NCI-H774 (cell line): Measurements from ENCODE around the gene PDE3A.
"Not testable (repeated sequence)": the region's sequence is repeated elsewhere in the genome, so short reads cannot be mapped to it uniquely, and the experiment has no call there.

ENCODE experiments used
- DNase-seq: peaks from one replicate; lab custom pipeline; 2025; lab: John Stamatoyannopoulos, UW

The PDE3A gene

DNA sequence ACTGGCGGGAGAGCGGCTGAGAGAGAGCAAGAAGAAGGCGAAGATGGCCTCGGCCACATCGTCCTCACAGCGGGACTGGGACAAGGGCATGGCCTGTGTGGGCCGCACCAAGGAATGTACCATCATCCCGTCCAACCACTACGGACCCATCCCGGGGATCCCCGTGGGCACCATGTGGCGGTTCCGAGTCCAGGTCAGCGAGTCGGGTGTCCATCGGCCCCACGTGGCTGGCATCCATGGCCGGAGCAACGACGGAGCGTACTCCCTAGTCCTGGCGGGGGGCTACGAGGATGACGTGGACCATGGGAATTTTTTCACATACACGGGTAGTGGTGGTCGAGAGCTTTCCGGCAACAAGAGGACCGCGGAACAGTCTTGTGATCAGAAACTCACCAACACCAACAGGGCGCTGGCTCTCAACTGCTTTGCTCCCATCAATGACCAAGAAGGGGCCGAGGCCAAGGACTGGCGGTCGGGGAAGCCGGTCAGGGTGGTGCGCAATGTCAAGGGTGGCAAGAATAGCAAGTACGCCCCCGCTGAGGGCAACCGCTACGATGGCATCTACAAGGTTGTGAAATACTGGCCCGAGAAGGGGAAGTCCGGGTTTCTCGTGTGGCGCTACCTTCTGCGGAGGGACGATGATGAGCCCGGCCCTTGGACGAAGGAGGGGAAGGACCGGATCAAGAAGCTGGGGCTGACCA is 183.6 kb downstream of the PDE3A start:
- not testable (repeated sequence) for DNase-seq

DNA sequence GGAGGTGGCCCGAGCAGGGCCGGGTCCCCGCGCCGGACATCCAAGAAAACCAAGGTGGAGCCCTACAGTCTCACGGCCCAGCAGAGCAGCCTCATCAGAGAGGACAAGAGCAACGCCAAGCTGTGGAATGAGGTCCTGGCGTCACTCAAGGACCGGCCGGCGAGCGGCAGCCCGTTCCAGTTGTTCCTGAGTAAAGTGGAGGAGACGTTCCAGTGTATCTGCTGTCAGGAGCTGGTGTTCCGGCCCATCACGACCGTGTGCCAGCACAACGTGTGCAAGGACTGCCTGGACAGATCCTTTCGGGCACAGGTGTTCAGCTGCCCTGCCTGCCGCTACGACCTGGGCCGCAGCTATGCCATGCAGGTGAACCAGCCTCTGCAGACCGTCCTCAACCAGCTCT is 184.2 kb downstream of the PDE3A start:
- not testable (repeated sequence) for DNase-seq

DNA sequence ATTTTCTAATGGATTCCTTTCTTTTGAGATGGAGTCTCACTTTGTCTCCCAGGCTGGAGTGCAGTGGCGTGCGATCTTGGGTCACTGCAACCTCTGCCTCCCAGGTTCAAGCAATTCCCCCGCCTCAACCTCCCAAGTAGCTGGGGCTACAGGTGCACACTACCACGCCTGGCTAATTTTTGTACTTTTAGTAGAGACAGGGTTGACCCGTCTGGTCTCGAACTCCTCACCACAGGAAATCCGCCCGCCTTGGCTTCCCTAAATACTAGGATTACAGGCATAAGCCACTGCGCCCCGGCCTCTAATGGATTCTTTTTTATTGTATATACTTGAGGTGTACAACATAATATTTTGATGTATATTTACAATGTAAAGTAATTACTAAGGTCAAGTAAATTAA is 186.7 kb downstream of the PDE3A start:
- no peak for DNase-seq

DNA sequence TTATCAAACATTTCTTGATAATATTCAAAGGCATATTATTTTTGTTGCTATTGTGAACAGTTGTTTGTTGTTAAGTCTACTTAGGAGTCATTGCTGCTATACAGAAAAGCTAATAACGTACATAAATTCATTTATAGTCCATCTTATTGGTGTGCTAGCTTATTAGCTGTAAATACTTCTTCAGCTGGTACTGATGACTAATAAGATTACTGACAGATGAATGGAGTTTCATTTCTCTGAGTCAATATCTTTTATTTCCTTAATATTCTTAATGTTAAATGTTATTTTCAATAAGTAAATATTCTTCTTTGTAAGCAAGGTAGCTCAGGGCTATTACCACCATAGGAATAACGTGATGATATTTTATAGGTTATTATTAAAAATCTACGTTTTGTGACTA is 187.4 kb downstream of the PDE3A start:
- DNase-seq = no peak

DNA sequence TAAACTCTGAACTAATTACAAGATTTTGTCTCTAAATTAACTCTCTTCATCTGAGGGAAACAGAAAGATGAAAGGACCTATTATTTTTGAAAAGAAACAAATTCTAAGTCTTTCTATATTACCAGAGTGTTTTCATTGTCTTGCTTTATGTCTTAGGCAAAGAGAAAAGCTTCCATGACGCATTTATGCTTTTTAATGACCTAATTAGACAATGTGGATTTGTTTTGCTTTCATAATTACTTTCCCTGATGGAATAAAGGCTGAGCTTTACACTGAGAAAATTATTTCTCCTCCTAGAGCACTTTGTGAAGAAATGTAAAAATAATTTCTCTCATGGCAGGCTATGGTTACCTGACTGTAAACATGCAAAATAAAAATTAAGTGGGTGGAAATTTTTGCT is 188.8 kb downstream of the PDE3A start:
- no peak for DNase-seq

DNA sequence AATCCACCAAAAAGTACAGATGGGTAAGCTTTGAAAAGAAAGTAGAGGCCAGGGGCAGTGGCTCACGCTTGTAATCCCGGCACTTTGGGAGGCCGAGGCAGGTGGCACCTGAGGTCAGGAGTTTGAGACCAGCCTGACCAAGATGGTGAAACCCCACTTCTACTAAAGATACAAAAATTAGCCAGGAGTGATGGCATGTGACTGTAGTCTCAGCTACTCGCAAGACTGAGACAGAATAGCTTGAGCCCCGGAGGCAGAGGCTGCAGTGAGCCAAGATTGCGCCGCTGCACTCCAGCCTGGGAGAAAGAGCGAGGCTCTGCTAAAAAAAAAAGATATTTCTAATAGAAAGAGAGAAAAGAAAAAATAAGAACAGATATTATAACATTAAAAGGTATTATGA is 192.6 kb downstream of the PDE3A start:
- no peak for DNase-seq

DNA sequence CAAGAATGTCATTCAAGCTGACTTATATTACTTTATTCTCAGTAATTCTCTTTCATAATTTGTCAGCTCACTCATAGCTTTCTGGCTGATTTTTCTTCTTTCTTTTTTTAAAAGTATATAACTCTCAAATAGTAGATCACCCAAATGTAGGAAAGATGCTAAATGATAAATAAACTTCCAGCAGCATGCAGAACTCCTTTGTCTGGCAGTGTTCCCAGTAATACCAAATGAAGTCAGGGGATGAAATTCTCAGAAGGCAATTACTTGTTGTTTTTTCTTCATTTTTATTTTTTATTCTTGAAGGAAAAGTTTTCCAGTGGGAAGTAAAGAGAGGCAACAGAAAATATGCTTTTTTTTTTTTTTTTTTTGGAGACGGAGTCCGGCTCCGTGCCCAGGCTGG is 193.5 kb downstream of the PDE3A start:
- DNase-seq = no peak

DNA sequence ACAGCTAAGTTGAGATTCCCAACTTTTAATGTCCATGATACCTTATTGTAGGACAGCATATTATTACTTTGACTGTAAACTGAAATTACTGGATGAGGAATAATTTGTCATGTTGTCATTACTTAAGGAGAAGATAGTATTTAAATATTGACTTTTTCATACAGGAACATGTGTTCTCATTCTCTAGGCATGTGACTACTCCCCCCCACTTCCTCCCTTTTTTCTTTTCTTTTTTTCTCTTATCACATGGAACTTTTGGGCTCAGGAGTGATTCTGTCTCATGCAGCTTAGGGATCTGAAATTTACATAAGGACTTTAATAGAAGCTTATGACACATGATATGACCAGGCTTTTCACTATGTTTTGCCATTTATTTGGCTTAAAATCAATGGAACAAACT is 199.1 kb downstream of the PDE3A start:
- DNase-seq = no peak

DNA sequence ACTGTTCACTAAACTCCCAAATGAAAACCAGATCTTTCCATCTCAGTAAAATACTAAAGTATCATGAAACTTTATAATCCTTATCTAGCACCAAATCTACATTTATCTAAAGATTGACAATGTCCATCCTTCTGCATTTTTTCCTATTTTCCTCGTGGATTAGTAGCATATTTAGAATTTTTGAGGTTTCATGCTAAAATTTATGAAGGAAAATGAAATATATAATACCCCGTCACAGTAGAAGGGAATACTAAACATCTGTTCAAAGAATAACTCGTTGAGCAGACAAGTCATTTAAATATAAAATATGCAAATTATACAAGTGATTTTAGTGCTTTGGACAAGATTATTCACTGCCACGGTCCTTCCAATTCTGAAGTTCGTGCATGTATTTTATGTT is 204.1 kb downstream of the PDE3A start:
- no peak for DNase-seq

DNA sequence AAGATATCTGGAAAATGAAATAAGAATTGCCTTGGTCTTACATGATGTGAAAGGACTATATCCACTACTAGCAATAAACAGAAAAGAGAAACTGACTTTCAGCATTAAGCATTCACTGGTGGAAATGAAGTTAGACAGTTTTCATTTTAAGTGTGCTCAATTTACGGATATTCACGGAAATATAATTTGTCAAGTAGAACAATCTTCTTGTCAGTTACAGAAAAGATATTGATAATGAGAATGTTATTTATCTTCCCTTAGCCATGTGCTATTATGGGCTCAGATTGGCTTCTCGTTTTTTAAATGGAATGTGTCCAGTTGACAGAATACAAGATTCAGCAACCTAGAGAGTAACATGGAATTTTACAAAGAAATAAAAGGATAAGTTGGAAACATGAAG is 208.2 kb downstream of the PDE3A start:
- DNase-seq = no peak

DNA sequence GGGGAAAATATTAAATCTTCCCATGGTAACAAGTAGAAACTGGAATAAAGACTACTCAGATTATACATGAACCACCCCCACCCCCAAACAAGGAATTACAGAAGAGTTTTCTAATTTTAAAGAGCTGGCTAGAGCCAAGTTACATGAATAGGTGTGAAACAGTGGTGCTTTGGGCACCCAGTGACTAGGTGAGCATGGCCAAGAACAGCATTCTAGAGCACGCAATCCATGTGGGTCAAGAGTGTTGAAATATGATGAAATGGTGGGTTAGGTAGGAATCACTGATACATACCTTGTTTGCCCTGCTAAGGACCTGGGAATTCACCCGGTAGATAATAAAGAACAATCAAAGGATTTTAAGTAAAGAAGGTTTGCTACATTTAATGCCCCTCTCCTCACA is 208.7 kb downstream of the PDE3A start:
- no peak for DNase-seq

DNA sequence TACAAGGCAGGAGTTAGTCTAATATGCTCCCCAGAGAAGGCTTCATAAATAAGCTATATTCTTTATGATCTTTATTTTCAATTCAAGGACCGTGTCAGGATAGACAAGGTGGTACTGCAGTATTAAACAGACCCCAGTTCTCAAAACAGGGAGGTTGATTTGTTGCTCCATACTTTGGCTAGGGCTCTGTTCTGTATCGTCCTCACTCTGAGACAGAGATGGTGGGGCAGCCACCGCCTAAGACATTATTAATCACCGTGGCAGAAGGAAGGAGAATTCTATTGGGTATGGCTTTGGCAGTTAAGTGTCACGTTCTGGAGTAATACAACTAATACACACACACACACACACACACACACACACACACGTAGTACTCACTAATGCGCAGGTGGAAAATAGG is 209.8 kb downstream of the PDE3A start:
- DNase-seq = no peak

DNA sequence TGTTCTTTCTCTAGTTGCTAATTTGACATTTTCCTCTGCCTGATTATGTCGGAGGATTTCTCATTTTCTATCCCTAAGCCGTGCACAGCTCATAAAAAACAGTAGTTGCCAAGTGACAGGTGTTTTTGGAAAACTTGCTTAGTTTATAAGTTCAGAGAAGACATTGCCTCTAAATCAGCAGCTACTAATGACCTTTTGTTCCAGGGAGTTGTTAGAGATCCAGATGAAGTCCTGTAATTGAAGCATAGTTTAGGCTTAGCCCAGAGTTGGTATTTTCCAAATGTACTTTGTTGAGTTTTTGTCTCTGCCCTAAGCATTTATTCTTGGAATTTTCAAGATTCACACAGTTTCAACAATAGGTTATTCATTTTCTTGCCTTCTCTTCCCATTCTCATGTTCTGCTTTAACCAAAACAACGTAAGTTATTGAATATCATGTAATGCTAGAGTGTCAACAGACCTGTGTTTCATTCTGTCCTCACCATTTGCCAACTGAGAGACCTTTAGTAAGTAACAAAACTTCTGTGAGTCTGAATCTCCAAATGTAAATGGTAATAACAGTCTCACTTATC is 216.8 kb downstream of the PDE3A start:
- DNase-seq = no peak

DNA sequence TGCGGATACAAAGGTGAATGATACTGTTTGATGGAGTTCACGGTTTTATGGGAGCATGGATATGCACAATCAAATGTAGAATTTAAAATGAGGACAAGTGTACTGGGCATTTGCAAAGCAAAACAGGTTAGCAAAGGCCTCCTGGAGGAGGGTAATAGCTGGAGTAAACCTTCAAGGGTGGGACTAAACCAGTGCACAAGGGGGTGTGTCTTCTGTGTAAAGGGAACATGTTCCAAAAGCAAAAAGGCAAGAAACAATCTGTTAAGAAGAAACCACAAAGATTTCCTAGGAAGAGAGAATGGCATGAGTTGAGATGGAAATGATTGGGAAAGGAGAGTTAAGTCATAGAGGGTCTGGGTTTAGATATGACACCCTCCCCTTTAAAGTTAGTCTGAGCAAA is 217.6 kb downstream of the PDE3A start:
- DNase-seq = no peak

DNA sequence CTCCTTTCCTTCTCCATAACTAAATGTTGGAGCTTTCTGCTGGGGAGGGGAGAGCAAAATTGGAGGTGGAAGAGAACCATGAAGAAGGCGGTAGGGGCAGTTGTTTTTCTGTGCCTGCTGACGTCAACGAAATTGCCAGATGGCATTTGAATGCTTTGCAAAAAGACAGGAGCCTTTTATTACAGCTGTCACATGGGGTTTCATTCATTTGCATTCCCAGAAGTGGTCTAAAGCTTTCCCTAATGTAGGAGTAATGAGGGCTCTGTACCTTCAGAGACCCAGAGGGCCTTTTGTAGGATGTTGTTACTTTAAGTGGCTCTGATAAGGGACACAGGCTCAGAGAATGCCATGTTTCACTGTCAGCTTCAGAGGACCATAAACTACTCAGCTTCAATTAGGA is 219.7 kb downstream of the PDE3A start:
- DNase-seq = no peak

DNA sequence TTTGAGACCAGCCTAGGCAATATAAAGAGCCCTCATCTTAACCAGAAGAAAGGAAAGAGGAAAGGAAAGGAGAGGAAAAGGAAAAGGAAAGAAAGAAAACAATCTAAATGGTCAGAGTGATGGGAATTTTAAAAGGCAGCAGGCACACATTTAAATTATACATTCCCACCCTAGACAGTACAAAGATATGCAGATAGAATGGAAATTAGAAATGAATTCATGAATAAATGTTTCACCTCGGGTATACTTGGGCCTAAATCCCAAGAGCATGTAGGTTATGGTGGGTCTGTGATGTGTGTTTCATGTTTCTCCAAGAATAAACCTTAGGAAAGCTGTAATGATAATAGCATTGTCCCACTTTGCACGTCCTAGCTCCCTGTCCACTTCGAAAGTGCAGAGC is 222.2 kb downstream of the PDE3A start:
- DNase-seq = no peak

DNA sequence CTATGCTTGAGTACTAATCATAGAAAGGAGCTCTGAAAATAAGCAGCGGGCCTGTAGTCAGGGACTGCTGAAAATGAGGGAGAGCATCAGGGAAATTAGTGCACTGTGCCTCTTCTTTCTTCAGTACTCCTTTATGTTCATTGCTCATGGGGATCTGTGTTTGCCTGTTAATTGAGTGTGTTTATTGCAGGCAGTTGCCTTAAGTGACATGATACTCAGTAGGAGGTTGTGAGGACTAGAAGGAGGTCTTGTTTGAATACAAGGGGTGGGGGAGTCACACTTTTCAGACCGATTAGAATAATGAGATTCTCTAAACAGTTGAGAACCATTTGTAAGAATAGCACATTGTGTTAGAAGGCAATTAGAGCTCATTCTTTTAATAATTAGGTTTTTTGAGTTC is 224.2 kb downstream of the PDE3A start:
- no peak for DNase-seq

DNA sequence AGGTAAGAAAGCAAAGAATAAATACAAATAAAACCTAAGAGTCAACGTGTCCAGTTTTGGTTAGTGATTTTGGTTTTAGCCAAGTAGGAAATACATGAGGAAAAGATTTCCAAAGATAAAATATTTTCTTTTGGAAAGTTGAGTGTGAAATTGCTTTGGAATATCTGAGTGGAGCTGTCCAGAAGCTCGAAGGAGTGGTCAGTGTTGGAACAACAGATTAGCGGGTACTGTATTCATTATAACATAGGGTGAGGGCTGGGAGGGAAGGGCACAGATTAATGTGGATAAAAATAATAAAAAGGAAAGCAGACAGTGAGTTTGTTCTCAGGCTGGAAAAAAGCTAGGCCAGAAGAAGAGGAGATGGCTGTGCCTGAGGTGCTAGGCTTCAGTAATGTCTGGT is 225.3 kb downstream of the PDE3A start:
- no peak for DNase-seq

DNA sequence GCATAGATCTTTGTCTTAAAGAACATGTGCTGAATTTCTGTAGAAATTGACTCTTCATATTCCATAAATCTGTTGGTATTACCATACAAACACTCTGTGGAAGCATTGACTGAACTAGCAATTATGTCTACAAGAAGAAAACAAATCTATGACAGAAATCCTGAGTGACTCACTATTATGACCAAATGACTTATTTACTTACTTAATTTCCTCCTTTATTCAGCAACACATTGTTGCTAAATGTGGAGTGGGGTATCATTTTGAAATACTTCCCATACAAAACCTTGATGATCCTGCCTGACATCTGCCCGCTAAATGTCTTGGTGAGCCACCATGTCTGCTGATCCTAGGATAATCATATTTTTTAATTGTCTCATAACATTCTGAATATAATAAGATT is 227.7 kb downstream of the PDE3A start:
- DNase-seq = no peak

DNA sequence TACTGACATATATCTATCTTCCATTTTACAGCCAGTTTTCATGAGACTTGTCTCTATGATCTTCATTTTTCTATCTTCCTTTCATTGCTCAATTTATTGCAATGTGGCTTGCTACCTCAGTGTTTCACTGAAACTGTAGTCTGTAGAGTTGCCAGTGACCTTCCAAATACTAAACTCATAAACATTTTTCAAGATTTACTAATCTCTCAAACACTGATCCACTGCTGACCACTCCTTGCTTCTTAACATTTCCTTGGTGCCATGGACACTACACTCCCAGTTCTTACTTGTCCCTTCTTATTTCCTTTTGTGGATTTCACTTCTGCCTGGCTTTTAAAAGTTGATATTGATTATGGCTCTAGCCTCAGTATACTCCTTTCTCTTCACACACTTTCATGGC is 231.4 kb downstream of the PDE3A start:
- no peak for DNase-seq

DNA sequence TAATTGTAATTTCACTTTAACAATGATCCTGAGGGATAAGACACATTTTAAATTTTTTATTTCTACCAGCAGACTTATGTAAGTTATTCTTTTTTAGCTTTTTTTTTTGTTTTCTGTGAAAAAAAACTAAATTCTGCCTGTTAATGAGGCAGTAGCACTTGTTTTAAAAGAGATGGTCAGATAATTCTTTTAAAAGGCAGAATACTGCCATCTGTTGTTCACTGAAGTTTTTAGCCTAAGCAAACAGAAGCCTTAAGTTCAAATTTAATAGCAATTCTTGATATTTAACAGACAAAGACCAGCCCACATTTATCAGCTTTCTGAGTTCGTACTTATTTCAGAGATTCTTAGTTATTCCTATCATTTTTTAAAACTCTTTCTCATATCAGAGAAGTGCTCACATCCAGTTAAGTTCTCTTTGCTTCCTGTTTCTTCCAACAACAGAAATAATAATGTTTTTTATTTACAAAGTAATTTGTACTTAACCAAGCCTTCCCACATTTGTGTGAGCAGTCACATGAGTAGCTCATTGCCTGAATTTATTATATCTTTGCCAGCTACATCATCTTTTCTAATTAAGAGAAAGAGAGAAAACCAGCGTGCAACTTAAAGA is 233.4 kb downstream of the PDE3A start:
- DNase-seq = peak; percentile 47

DNA sequence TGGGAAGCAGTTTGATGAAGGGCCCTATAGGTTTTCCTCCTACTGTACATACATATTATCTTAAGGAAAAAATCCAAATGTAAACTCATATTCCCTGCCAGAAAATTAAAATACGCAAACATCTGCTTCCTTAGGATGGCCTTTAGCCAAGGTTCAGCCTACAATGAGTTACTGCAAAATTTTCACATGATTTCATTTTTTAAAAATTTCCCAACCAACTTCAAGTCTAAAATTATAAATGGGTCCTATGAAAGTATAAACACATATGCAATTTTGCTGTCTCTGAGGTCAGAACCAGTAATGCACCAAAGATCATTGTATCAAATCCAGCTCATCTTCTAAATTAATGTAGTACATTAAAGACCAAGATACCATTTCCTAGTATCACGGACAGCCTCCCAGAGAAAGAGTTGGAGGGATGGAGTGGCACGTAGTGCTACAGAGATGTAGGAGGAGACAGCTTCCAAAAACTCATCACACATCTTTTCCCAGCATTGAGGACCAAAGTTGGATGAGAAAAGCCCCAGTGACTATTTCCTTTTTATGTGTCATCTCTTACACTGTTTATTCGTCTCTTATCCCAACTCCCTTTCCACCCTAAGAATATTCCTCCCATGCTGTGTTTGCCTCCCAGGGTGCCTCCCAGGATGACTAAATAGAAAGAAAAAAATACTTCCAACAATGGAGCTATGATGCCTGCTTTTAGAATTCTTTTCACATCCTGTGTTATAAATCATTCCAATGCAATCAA is 234.5 kb downstream of the PDE3A start:
- no peak for DNase-seq

DNA sequence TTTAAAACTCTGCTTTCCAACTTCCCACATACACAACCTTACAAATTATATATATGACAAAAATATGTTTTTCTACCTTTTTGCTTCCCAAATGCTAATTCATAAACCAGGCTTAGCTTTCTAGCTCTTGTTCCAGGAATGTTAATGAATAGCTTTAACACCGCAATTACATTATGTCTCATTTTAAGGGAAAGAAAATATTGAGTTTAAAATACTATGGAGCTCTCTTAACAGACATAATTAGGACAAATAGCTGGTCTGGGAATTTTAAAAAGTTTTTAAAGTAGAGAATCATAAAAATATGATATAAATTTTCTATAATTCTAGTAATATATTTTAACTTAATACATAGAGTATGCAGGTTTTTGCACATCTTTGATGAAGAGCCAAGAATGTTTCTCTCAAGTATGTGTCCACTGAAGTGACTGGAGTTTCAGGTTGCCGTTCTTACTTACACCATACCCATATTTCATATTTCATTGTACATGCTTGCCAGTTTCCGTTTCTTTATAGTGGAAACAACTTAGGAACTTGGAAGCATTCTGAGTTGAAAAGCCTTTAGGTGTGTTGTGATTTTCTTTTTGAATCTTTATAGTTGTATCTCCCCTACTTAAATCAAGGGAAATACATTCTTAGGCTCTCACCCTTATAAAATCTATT is 236.2 kb downstream of the PDE3A start:
- no peak for DNase-seq
